B cell (primary cell): Measurements from ENCODE around the gene PDLIM5. TPM values are rescaled to one million over a fixed set of nuclear protein-coding genes. Genes with fewer than 3 reads are reported as not detected.

Experiments
- ATAC-seq: fragments of 200-7000 bp; cut with Tn5 transposase; one replicate; pipeline ENCODE4 v1.10.0; 2021; ENCODE audit warnings: low read depth, mild to moderate bottlenecking, moderate number of reproducible peaks, moderate library complexity
- CTCF ChIA-PET: fragments of 350-600 bp; sonication (Branson Sonifier 250); formaldehyde crosslinking; loops from one replicate; lab custom pipeline; 2021; ENCODE audit warnings: antibody characterized with exemption, inconsistent platforms; lab: Charles Lee
- POLR2A ChIA-PET: fragments of 350-600 bp; sonication (Branson Sonifier 250); formaldehyde crosslinking; loops from one replicate; lab custom pipeline; 2021; ENCODE audit warnings: antibody characterized with exemption; lab: Charles Lee
- DNase-seq: peaks from one replicate; pipeline ENCODE4 v3.0.0; 2013
- H2AFZ ChIP-seq: 2 replicates; pipeline ENCODE4 v1.6.1; 2012; ENCODE audit warnings: mild to moderate bottlenecking, low read depth, low read length; ENCODE audit not compliant: insufficient read depth, poor library complexity, severe bottlenecking
- H3K27ac ChIP-seq, 2 donors: 1 replicate in 1 of 2; 2 replicates in 1 of 2; pipeline ENCODE4 v1.5.1; 2012 to 2013; ENCODE audit warnings: low read length in 2 of 2, mild to moderate bottlenecking in 2 of 2, moderate library complexity in 1 of 2
- H3K27me3 ChIP-seq, 4 experiments: fragments of 200-600 bp in 1 of 4; sonication (generic) in 1 of 4; replicated peaks in 1 of 4; 1 replicate in 2 of 4; 2 replicates in 2 of 4; pipeline versions ENCODE4 v1.6.1 to v1.7.0; 2013 to 2016; ENCODE audit warnings: low read length in 3 of 4, mild to moderate bottlenecking in 2 of 4, mixed read lengths in 1 of 4, moderate library complexity in 1 of 4; ENCODE audit not compliant: insufficient read depth in 4 of 4, control insufficient read depth in 3 of 4; ENCODE audit errors: control extremely low read depth in 1 of 4
- H3K36me3 ChIP-seq, 2 experiments: replicated peaks in 1 of 2; 1 replicate in 1 of 2; 2 replicates in 1 of 2; pipeline versions ENCODE4 v1.6.1 to v1.7.1; 2013; ENCODE audit warnings: low read length in 1 of 2; ENCODE audit not compliant: insufficient read depth in 2 of 2, control insufficient read depth in 1 of 2; ENCODE audit errors: control extremely low read depth in 1 of 2, extremely low read depth in 1 of 2
- H3K4me1 ChIP-seq, 2 donors: fragments of 200-600 bp in 1 of 2; sonication (generic) in 1 of 2; 1 replicate in 1 of 2; 2 replicates in 1 of 2; pipeline versions ENCODE4 v1.5.1 to v1.6.1; 2013 to 2017; ENCODE audit warnings: low read length in 2 of 2; ENCODE audit not compliant: control insufficient read depth in 2 of 2, insufficient read depth in 2 of 2
- H3K4me2 ChIP-seq: replicated peaks from 2 replicates; pipeline ENCODE3; 2012; ENCODE audit warnings: mild to moderate bottlenecking, low read depth, low read length; ENCODE audit not compliant: poor library complexity, severe bottlenecking
- H3K4me3 ChIP-seq, 5 experiments: fragments of 200-600 bp in 1 of 5; sonication (generic) in 1 of 5; 1 replicate in 3 of 5; 2 replicates in 2 of 5; pipeline versions ENCODE4 v1.5.1 to v1.7.0; 2011 to 2016; ENCODE audit warnings: low read length in 4 of 5, mild to moderate bottlenecking in 4 of 5, low read depth in 2 of 5, control low read depth in 1 of 5, moderate library complexity in 1 of 5; ENCODE audit not compliant: insufficient read depth in 1 of 5; ENCODE audit errors: control extremely low read depth in 1 of 5, extremely low read depth in 1 of 5
- H3K79me2 ChIP-seq: fragments of 200-600 bp; sonication (generic); one replicate; pipeline ENCODE4 v1.6.0; 2016; ENCODE audit warnings: low read length; ENCODE audit not compliant: control insufficient read depth, insufficient read depth
- H3K9ac ChIP-seq: fragments of 200-600 bp; sonication (generic); 2 replicates; pipeline ENCODE4 v1.6.1; 2017; ENCODE audit warnings: mild to moderate bottlenecking, low read length, moderate library complexity
- H3K9me3 ChIP-seq, 3 donors: one replicate each; pipeline versions ENCODE4 v1.6.1 to v1.7.1; 2013; ENCODE audit warnings: low read length in 2 of 3; ENCODE audit not compliant: control insufficient read depth in 2 of 3, insufficient read depth in 1 of 3; ENCODE audit errors: control extremely low read depth in 1 of 3
- H4K20me1 ChIP-seq: 2 replicates; pipeline ENCODE4 v1.6.0; 2012; ENCODE audit warnings: mild to moderate bottlenecking, low read length; ENCODE audit not compliant: insufficient read depth, control insufficient read depth, poor library complexity, severe bottlenecking
- H3K27ac Mint-ChIP-seq: one replicate; pipeline ENCODE4 v1.8.0; 2021; ENCODE audit warnings: mixed read lengths
- H3K27me3 Mint-ChIP-seq: one replicate; pipeline ENCODE4 v1.8.0; 2021; ENCODE audit warnings: mixed read lengths
- H3K4me1 Mint-ChIP-seq: one replicate; pipeline ENCODE4 v1.8.0; 2021; ENCODE audit warnings: mixed read lengths
- H3K4me3 Mint-ChIP-seq: one replicate; pipeline ENCODE4 v1.8.0; 2021; ENCODE audit warnings: mixed read lengths
- H3K9me3 Mint-ChIP-seq: one replicate; pipeline ENCODE4 v1.8.0; 2022; ENCODE audit warnings: mixed read lengths; ENCODE audit not compliant: insufficient read depth
- EZH2 ChIP-seq: IDR thresholded peaks from 2 replicates; pipeline ENCODE4 v1.6.1; 2012; ENCODE audit warnings: borderline replicate concordance, low read depth, mild to moderate bottlenecking, moderate library complexity, low read length; ENCODE audit not compliant: insufficient read depth, poor library complexity, severe bottlenecking
- WGBS: methylation state at CpG from one replicate; pipeline ENCODE4 v1.1.5; 2013; ENCODE audit warnings: missing lambda C conversion rate; ENCODE audit not compliant: insufficient coverage; 5-methylcytosine and 5-hydroxymethylcytosine counted together
- intact Hi-C: fragments of 100-400 bp; cut with micrococcal nuclease; formaldehyde crosslinking; loops from one replicate; pipeline ENCODE4 v1.10.0; 2022
- polyA plus RNA-seq: library from polyadenylated mRNA; depleted of rRNA; stranded (reverse); fragments of >200 nt; gene quantifications from 2 replicates; pipeline ENCODE4 v1.2.3, GENCODE V29; 2012
- total RNA-seq, 2 donors: library from RNA; stranded (reverse); fragments of 120-200 nt in 1 of 2; gene quantifications; 1 replicate in 1 of 2; 2 replicates in 1 of 2; pipeline versions ENCODE4 v1.2.3 to v1.2.4, GENCODE V29; 2013 to 2022
- TF ChIP-seq, protein P1 (sequence below): fragments of 200-600 bp; IDR thresholded peaks from one replicate; pipeline ENCODE4 v1.8.0; 2022; ENCODE audit warnings: antibody characterized with exemption, mild to moderate bottlenecking

Gene PDLIM5
- total and polyA plus RNA-seq, 2 donors (not counting 1 experiment from before 2014, with no cell fraction given) = 24.0 to 30.2 TPM

DNA sequence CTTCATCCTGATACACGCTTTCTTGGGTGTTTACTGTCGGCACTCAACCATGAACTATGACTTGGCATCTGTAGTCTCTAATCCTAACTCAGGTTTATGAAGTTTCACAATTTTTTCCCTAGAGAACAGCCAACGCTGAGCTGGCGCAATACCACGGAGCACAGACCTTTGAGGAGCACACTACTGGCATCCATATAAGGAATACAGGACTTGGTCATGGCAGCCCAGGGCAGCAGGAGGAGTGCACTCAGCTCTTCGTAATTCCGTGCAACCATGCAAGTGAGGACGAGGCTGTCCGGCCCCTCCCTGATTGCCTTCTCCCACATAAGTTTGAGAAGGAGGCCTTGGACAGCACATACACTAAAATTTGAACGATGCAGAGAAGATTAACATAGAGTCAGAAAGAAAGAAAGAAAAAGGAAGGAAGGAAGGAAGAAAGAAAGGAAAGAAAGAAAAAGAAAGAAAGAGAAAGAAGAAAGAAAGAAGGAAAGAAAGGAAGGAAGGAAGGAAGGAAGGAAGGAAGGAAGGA is 41.0 kb upstream of the PDLIM5 start:
- Histone ChIP-seq H2AFZ (no peak overlapping the region), H3K4me2 (no peak overlapping the region), H3K4me3 (no peak overlapping the region), H3K9me3 (no peaks in the 10 kb centered on the region), H3K27me3 (peaks cover 0 to 4% (median 0%) of the 10 kb centered on the region in 4 experiments), H3K36me3 (no peaks in the 10 kb centered on the region), H3K4me1 (no peaks in the 10 kb centered on the region), H3K79me2 (no peaks in the 10 kb centered on the region), H3K27ac (no peak overlapping the region), H3K9ac (no peak overlapping the region), H4K20me1 (no peaks in the 10 kb centered on the region)
- ATAC-seq (no peak), DNase-seq (no peak)
- Mint-ChIP-seq H3K9me3 (no peaks in the 10 kb centered on the region), H3K4me3 (no peak overlapping the region), H3K27me3 (peaks cover 49% of the 10 kb centered on the region), H3K27ac (no peak overlapping the region), H3K4me1 (no peaks in the 10 kb centered on the region)
- ChIA-PET POLR2A (no interaction called here), CTCF (no interaction called here)
- 97% methylated on average over 5 of the region's 10 CpGs for WGBS
- intact Hi-C loops = no loop called here
- TF ChIP-seq, protein P1, sequence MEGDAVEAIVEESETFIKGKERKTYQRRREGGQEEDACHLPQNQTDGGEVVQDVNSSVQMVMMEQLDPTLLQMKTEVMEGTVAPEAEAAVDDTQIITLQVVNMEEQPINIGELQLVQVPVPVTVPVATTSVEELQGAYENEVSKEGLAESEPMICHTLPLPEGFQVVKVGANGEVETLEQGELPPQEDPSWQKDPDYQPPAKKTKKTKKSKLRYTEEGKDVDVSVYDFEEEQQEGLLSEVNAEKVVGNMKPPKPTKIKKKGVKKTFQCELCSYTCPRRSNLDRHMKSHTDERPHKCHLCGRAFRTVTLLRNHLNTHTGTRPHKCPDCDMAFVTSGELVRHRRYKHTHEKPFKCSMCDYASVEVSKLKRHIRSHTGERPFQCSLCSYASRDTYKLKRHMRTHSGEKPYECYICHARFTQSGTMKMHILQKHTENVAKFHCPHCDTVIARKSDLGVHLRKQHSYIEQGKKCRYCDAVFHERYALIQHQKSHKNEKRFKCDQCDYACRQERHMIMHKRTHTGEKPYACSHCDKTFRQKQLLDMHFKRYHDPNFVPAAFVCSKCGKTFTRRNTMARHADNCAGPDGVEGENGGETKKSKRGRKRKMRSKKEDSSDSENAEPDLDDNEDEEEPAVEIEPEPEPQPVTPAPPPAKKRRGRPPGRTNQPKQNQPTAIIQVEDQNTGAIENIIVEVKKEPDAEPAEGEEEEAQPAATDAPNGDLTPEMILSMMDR = no peak

DNA sequence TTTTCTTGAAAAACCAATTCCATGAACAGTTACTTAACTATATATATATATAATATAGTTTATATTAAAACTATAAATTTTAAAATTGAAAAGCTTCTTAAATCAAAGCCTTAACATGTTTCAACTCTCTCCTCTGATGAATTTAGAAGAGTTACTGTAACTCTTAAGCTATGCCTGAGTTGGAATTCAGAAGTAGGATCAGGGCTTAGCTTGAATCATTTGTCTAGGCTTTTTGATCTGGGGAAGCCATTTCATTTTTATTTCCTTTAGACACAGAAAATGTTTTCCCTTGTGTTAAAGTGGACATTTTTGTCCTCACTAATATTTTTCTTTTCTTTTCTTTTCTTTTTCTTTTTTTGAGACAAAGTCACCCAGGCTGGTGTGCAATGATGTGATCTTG is 40.4 kb upstream of the PDLIM5 start:
- ChIA-PET POLR2A (no interaction called here), CTCF (no interaction called here)
- Mint-ChIP-seq H3K27me3 (peaks cover 53% of the 10 kb centered on the region), H3K27ac (no peak overlapping the region), H3K9me3 (peaks cover under 1% of the 10 kb centered on the region), H3K4me3 (no peak overlapping the region), H3K4me1 (no peaks in the 10 kb centered on the region)
- no peak overlapping the region for H3K4me2 ChIP-seq
- DNase-seq = no peak
- intact Hi-C loops = no loop called here
- TF ChIP-seq, protein P1 = no peak
- TF ChIP-seq EZH2 = no peak
- H3K27me3 ChIP-seq = peaks cover 0 to 4% (median 0%) of the 10 kb centered on the region in 4 experiments
- no peak overlapping the region for H2AFZ ChIP-seq
- no peaks in the 10 kb centered on the region for H3K79me2 ChIP-seq
- H3K36me3 ChIP-seq = no peaks in the 10 kb centered on the region
- H3K4me1 ChIP-seq = no peaks in the 10 kb centered on the region
- no peaks in the 10 kb centered on the region for H4K20me1 ChIP-seq
- ATAC-seq = no peak
- no peak overlapping the region for H3K9ac ChIP-seq
- no peak overlapping the region for H3K27ac ChIP-seq
- H3K9me3 ChIP-seq = no peaks in the 10 kb centered on the region
- no peak overlapping the region for H3K4me3 ChIP-seq
